Activated T-cell treated with anti-CD3 and anti-CD28 coated beads for 48 hours (primary cell): ENCODE data around the gene CADM1.

Experiments
- DNase-seq: peaks from one replicate; pipeline ENCODE4 v3.0.0-alpha.2; 2020; ENCODE audit warnings: low read depth

CADM1 gene

DNA sequence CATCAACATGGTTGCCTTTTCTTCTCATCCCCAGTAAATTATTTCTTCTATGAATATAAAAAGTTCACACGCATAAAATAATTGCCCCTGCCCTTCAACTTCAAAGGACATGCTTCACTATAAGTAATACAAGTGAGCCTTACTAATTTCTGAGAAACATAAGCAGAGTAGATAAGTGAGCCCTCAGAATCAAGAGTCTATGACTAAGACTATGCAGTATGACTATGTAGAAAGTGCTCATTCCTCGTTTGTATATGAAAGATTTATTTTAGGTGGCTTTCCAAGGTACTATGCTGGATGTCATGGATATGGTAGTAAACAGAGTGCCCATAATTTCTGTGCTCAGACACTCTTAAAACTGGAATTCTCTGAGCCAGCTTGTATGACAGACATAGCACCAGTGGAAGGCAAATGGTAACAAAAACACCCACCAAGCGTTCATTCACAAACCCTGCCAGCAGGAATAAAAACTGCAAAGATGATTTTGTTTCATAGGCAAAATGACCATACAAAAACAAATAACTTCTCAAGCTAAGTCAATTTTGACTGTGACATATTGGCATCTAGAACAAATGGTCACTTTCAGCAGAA is 189.8 kb downstream of the CADM1 start:
- DNase-seq, result no peak

DNA sequence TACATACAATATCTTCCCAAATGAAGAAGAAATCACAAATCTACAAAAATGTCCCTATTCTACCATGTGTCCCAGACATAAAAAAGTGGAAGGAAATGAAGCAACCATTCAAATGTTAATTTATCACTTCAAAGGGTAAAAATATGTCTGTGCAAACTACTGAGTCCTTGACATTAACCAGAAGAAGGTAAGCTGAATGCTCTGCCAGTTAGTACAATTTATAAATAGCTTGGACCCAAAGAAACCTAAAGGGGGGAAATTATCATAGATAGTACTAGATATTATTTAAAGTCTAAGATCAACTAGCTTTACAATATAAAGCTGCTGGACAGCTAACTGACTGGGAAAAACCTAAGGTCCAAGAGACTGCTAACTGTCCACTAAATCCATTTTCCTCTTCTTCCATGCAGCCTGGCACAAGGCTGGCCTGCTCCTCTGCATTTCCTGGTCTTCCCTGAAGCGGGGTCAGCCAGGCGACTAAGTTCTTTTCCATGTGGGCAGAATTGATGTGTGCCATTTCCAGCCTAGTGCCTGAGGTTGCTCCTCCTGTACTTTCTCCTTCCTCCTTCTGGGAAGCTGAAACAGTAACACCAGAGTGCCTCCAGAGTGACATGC is 190.9 kb downstream of the CADM1 start:
- no peak for DNase-seq

DNA sequence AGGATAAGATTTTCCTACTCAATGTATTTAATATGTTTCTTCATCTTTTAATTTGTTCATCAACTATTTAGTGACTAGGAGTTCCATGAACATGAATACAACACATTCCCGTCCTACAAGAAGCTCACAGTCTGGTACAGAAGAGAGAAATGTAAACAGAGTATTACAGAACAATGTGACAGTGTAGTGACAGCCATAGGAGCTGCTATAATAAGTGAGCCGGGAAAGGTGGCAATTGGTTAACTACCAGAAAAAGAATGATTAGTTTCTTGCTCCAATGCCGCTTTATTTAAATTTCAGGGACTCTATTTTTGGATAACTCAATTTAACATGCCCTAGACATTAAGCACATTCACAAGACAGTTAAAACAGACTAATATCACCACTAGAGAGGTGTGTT is 192.3 kb downstream of the CADM1 start:
- no peak for DNase-seq

DNA sequence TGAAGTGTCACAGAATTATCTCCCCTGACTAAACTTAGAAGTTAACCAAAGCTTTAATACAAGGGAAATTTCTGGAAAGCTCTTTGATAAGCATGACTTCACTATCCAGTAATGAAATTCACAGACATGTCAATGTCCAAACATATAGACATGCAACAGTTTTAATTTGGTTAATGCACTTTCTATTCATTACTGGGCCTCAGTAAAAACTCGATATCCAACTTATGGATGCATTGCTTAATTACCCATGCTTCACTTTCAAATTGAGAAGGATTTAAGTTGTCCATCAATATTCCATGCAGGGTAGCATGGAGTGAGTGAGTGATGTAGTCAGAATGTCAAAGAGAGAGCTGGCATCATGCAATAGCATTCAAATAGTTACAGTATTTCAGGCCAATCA is 197.5 kb downstream of the CADM1 start:
- no peak for DNase-seq

DNA sequence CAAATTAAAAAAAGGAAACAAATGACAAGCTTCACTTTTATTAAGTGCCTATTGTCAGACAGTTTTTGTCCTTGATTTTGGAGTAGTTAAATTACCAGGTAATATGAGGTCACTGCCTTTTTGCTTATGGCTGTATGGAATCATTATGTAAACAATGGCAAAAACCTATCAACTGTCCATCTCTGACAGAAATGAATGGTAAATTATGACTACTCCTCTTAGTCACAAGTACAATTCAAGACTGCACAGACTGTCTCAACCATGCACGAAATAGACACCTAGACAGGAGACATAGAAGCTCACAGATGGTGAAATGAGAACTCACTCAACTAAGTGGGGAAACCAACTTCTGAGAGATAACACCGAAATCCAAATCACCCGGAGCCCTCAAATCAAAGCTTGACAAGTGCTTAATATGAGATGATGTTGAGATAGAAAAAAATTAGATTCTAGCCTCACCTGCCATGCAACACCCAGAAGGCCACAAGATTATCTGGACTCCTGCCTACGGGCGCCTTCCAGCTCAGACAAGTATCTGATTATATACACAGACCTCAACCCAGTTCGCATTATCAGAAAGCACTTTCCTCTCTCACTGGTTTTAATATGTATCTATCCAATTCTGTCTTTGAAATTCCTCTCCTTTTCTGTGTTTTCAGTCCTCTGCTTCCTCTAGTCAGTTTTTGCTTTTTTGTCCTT is 199.3 kb downstream of the CADM1 start:
- no peak for DNase-seq

DNA sequence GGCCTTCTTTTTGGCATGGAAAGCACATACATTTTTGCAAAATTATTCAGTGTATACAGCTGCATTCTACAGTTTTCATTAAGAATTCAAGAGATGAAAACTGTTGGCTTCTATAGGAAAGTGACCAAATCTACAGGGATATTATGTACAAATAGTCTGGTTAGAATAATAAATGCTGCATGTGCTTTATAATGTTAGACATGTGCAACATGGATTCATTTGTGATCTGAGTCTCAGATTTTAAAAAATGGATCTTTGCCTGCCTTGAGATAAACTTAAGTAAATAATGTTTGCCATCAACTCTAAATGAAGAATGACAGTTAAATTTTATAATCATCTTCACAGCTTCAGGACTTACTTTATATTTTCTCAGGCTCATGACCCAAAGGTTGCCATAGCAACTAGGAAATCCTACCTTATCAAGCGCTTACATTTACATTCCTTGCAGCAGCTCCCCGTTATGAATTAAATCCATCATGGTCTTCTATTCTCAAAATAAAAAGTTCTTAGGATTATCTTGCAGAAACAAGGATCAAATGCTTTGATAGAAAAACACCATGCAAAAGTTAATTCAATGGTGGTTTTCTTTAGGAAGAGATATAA is 200.2 kb downstream of the CADM1 start:
- no peak for DNase-seq

DNA sequence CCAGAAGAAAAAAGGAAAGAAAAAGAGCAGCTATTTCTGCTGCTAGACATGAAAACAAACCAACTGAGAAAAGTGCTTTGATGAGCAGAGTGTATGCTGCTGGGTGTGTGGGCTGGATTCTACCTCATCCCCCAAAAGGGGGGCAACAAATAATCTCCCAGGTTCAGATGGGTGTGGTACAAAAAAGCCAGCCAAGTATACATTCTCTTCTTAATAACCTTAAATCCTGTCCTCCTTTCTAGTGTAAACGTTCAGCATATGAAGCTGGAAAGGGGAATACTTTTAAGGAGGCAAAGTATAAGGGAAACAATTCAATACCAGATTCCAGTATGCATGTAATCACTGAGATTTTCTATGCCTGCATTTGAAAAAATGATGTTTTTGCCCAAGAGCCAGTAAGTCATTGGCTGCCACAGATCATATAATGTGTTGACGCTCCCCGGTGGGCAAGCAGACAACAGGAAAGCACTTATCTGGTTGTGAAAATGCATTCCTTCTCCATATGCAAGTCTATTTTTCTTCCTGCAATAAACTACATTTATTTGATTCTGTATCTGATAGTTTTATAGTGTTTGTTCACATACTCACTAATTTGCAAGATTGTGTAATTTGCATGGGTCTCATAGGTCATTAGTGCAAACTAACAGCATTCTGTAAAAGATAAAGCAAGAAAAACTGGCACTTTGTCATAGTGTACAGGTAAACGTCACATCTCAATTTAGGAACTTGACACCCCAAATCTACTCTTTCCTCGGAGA is 201.1 kb downstream of the CADM1 start:
- no peak for DNase-seq

DNA sequence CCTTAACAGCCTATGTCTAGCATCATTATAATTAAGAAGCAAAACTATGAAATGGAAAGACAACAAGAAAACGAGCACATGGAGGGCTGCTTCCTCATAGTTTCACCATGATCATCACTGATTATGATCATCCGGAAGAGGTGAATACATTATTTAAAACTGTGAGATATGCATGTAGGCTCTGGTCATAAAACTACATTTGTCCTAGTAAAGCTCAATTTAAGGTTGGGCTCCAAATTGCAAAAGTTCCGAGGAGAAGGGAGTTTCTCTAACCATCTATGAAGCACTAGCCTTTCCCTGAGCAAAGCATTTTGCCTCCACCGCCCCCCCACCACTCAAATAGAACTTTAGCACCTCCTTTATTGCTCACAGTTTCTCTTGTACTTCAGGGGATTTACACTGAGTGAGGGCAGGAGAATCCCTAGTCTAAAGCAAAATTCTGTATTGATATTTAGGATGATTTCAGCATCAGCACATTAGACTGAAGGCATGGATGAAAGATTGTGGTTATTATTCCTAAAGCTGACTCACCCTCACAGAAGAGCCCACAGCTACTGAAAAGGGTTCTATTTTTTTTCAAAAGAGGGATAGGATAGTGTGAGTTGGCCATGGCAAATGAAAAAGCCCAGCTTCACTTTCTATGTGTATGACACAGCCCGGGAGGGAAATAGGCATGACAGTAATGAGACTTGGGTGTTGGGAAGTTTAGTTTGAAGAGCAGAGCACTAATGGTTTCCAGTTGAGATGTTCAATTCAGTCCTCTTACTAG is 203.4 kb downstream of the CADM1 start:
- DNase-seq, result no peak

DNA sequence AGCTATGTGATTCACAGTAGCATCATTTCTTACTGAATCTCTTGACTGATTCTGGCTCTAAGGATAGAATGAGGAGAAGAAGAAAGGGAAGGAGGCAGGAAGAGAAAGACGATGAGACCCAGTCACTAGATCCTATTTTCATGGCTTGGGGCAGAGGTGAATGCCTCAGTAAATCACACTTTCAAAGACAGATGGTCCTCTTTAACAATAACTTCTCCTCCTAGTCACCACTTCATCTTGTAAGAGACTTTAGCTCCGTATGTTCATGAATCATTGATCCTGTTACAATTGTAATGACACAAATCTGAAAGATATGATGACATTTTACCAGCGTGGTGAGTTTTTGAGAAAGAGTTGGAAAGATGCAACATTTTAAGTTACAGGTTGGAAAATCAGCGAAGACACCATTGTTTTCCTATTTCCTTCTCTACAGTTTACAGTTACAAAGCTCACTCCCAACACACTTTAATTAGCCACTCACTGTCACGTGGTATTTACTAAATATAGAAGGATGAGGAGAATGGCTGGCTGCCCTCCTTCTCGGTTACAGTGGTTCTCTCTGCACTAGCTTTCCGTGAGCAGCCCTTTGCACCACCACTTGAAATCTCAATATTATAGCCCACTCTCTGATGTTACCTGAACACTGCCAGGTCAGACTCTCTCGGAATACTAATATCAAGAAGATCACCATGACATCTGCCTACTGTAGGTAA is 205.8 kb downstream of the CADM1 start:
- DNase-seq, result no peak

DNA sequence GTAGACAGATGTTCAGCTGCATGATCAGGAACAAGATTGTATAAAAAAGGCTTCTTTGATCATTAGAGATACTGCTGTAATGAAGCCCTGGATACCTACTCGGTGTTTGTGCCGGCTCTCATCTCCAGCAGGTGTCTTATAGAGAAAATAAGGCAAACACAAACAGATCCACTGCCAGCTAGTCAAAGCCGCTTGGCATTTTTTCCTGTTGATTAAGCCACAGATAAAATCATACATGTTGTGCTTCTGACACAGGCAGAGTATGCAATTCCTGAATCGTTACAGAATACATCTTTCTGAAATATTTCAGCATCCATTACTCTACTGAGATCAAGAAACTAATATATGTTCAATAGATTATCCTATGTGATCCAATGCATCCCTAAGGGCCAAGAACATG is 206.9 kb downstream of the CADM1 start:
- DNase-seq, result no peak

DNA sequence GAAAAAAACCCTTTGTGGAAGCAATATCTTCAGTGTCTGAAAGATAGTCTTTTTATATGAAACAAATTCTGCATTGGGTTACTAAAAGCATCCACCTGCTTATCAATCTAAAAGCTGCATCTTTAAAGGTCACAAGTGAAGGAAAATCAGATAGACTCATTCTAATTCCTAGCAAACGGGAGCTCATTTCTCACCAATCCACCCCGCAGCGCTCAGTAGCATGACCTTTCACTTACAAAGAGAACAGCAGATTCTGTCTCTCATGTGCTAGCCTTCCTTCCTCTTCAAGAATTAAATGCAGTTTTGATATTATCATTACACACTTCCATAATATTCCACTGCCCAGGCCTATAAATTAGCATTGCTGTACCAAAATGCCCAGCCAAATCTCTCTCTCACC is 212.9 kb downstream of the CADM1 start:
- DNase-seq, result no peak

DNA sequence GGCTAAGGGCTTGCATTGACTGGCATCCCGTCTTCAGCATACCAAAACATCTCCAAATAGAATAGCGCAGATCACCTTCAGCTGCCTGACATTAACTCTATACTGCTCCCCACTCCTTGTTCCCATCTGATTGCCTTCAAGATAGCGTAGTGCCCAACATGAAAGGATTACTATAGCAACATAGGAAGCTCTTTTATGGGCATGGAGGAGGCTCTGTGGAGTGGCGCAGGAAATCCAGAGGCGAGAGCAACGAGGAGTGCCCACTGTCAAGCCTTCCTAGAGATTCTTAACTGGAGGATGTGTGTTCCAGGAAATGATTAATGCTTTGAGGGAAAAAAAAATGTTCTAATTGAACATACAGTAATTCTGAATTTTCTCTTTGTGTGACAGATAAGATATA is 213.3 kb downstream of the CADM1 start:
- no peak for DNase-seq

DNA sequence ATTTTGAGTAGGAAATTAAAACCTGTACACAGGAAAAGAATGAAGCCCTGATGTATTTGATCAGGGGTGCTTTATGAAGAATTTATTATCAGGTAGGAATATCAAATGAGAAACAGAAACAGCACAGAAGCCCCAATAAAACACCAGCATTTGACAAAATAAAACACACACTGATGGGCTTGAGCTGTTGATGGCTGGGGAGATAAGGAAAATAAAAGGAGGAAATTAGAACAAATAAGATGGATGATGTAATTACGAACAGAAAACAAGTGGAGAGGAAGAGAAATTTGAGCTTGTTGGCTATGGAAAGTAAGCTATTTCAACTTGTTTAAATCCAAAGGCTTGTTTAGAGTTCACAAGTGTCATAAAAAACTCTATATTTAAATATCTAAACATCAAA is 213.7 kb downstream of the CADM1 start:
- no peak for DNase-seq

DNA sequence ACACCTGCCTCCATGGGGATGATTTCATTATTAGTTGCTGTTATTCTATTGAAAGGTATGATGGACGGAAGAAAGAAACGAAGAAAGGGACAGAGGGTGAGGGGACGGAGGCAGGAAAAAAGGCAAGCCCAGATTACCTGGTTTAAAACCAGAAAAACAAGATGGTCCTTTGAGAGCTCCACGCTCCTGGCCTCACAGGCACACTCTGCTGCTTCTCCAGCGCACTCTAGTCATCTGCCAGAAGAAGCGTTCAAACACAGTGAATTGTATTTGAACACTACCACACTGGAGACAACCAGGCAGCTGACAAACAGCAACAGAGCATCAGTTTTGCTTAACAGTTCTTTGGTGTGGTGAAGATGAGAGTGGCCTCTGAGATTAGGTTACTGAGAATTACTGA is 216.9 kb downstream of the CADM1 start:
- no peak for DNase-seq

DNA sequence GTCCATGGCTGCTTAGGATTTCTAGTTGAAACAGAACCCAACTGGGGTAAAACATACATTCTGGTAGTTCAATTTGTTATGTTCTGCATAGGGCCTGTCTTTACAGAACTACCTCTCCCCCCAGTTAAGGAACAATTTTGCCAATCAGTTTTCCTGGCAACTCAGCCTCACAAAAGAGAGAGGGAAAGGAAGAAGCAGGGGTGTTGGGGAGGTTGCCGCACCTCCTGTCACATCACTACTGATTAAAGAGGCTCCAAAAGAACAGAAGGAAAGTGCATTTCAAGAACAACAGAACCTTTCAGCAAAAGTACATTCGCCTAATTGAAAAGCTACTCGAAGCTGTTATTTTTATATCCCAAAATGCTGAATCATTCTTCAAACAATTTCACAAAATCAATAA is 217.6 kb downstream of the CADM1 start:
- DNase-seq, result no peak

DNA sequence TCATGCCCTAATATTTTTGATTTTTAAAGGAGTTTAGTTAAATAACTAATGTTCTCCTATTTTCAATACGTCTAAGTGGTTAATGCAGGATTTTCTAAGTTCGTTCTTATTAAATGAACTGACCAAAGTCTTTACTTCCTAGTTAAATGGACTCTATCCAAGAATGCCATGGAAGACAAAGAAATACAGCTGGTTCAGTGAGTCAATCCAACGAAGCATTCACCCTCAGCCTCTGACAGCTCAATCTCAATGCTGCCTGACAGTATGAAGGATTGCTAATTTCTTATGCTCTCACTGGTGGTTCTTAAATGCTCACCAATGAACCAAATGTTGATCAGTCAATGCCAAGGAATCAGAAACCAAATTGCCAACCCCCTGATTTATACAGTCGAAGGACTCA is 219.4 kb downstream of the CADM1 start:
- no peak for DNase-seq

DNA sequence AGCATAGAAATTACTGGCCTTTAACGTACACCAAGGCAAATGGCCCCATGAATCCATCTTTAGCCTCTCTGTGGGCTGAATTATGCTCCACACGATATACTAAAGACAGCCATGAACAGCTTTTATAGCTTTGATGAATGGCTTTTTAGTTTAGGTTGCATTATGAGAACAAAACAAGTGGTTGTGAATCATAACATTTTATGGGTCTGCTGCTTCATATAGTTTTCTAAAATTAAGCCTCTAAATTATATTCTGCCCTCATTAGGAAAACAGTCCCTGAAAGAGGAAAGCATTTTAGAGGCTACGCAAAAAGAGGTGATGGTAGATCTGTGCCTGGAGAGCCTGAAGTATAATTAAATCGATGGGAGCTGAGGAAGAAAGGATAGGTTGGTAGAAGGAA is 221.3 kb downstream of the CADM1 start:
- DNase-seq, result no peak

DNA sequence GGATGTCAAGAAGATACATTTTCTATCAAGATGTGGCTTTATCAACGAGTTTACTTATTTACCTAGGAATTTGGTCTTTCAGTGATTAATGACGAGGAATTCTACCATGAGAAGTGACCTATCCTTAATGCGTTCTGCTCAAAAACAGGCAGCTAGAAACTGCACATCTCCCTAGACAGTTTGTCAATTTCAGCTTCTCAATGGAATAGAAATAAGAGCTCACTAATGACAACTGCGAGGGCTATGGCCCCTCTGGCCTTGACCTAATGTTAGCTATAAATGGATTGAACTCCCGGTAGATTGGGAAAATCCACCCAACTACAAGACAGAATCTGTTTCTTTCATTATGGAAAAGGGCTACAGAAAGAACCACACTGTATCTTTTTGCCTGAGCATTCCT is 223.4 kb downstream of the CADM1 start:
- no peak for DNase-seq

DNA sequence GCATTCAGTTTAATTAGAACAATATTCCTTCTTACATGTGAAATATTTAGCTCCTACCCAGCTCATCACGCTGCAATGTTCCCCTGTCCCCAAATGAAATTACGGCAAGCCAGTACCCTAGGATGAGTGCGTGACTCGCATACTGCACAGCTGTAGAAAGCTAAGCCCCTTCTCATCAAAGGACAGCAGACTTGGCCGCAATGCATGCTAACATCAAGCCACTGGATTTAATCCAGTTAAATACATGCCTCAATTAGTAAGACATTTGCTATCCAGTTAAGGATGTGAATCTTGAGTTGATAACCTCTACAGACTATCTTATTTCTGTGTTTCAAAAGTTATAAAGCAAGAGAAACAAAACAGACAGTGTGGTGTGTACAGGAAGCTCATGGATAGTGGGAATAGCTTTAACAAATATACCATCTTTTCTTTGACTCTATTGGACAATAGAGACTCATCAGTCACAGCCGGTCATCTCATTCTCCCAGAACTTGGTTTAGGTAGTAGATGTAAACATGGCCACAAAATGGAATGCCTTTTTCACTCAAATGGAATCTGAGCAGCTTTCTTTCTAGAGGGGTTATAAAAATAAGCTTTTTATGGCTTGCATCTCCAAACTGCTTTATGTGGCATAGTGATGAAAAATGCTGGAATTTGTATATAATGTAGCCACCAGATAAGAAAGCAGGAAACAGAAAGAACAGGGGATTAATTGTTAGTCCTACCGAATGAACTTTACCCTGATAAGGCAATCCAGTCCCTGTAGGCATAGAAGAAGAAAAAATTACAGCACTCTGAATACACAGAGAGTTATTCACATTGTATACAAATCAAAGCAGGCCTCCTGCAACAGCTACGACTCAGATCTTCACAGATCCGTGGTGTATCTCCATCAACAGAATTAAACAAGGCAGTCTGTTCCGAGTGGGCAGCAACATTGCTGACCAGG is 224.1 kb downstream of the CADM1 start:
- DNase-seq, result no peak

DNA sequence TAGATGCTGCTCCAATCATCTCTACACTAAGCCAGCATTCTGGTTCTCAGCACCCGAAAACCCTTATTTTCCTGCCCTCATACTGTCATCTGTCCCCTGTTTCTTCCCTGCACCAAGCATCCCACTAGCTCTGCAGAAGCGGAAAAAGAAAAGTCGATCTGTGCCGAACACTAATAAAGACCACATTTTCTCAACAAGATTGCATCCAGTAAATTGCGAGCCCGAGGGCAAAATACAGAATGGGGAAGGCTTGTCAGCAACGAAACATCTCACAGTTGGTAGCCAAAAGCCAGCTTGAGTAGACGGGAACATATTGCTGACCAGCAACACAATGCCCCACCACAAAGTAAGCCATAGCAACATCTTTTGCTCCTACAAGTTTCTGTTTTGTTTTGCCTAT is 227.4 kb downstream of the CADM1 start:
- DNase-seq, result no peak
